ENCODE data around the gene ZBTB21.

ZBTB21 gene

GRCh38 chr21:42039470-42039901, 29.3 kb upstream of the ZBTB21 start:
- DNase-seq, result no peak

GRCh38 chr21:42038826-42039425, 28.8 kb upstream of the ZBTB21 start:
- DNase-seq, result no peak

GRCh38 chr21:42038393-42038792, 28.2 kb upstream of the ZBTB21 start:
- DNase-seq, result no peak

- DNase-seq, result no peak
These were observed 27.8 kb upstream of the ZBTB21 start for GRCh38 chr21:42037943-42038342.

- DNase-seq, result no peak
These were observed 27.4 kb upstream of the ZBTB21 start for GRCh38 chr21:42037516-42037915.

- no peak for DNase-seq
These were observed 26.2 kb upstream of the ZBTB21 start for GRCh38 chr21:42036313-42036712.

- no peak for DNase-seq
These were observed 22.8 kb upstream of the ZBTB21 start for GRCh38 chr21:42032968-42033367.

- no peak for DNase-seq
These were observed 22.1 kb upstream of the ZBTB21 start for GRCh38 chr21:42032266-42032665.

- DNase-seq, result no peak
These were observed 21.7 kb upstream of the ZBTB21 start for GRCh38 chr21:42031816-42032215.

- DNase-seq, result no peak
These were observed 21.1 kb upstream of the ZBTB21 start for GRCh38 chr21:42031241-42031640.

- DNase-seq, result no peak
These were observed 20.2 kb upstream of the ZBTB21 start for GRCh38 chr21:42030311-42030710.

- no peak for DNase-seq
These were observed 18.7 kb upstream of the ZBTB21 start for GRCh38 chr21:42028766-42029425.

GRCh38 chr21:42027822-42028765, 17.9 kb upstream of the ZBTB21 start:
- no peak for DNase-seq

- DNase-seq, result no peak
These were observed 17.1 kb upstream of the ZBTB21 start for GRCh38 chr21:42027085-42027821.

GRCh38 chr21:42026082-42026435, 15.9 kb upstream of the ZBTB21 start:
- DNase-seq, result no peak

GRCh38 chr21:42025376-42026081, 15.4 kb upstream of the ZBTB21 start:
- DNase-seq, result no peak

GRCh38 chr21:42022906-42023305, 12.7 kb upstream of the ZBTB21 start:
- DNase-seq, result no peak

- DNase-seq, result no peak
These were observed 11.9 kb upstream of the ZBTB21 start for GRCh38 chr21:42022091-42022430.

- DNase-seq, result peak; percentile 54
These were observed 11.4 kb upstream of the ZBTB21 start for GRCh38 chr21:42021371-42022090.

- no peak for DNase-seq
These were observed 9.5 kb upstream of the ZBTB21 start for GRCh38 chr21:42019706-42020105.

- DNase-seq, result no peak
These were observed 9.0 kb upstream of the ZBTB21 start for GRCh38 chr21:42019101-42019605.

GRCh38 chr21:42017022-42017421, 6.9 kb upstream of the ZBTB21 start:
- DNase-seq, result no peak
